Breast epithelium (tissue), 4 donors: Measurements from ENCODE around the gene MICU2. TPM values are rescaled to one million over a fixed set of nuclear protein-coding genes. Genes with fewer than 3 reads are reported as not detected.

Experiments
- DNase-seq, 2 donors: peaks; one replicate each; pipeline ENCODE4 v3.0.0-alpha.2; 2019; ENCODE audit warnings: low spot score in 2 of 2
- H3K27ac ChIP-seq, 2 donors: fragments of 200-600 bp; sonication (generic) in 1 of 2; one replicate each; pipeline ENCODE4 v1.5.1; 2016 to 2019; ENCODE audit warnings: mild to moderate bottlenecking in 1 of 2
- H3K27me3 ChIP-seq, 2 donors: fragments of 200-600 bp; sonication (generic) in 1 of 2; one replicate each; pipeline versions ENCODE4 v1.5.1 to v1.6.0; 2017 to 2019; ENCODE audit warnings: control low read depth in 1 of 2, mild to moderate bottlenecking in 1 of 2
- H3K36me3 ChIP-seq: fragments of 200-600 bp; one replicate; pipeline ENCODE4 v1.5.1; 2019
- H3K4me1 ChIP-seq, 2 donors: fragments of 200-600 bp; sonication (generic); one replicate each; pipeline ENCODE4 v1.5.1; 2016 to 2019; ENCODE audit warnings: control low read depth in 1 of 2
- H3K4me3 ChIP-seq, 3 donors: fragments of 200-600 bp; sonication (generic); 1 replicate in 2 of 3; 2 replicates in 1 of 3; pipeline ENCODE4 v1.5.1; 2016 to 2019; ENCODE audit warnings: mild to moderate bottlenecking in 3 of 3, moderate library complexity in 2 of 3
- H3K9me3 ChIP-seq, 2 donors: fragments of 200-600 bp; sonication (generic) in 1 of 2; one replicate each; pipeline ENCODE4 v1.5.1; 2016 to 2019; ENCODE audit warnings: control low read depth in 1 of 2
- POLR2A ChIP-seq: fragments of 450-650 bp; IDR thresholded peaks from one replicate; pipeline ENCODE4 v1.6.1; 2016; ENCODE audit warnings: antibody characterized with exemption, mild to moderate bottlenecking, moderate library complexity
- POLR2AphosphoS5 ChIP-seq, 3 donors: sonication (generic); formaldehyde crosslinking; IDR thresholded peaks; one replicate each; pipeline ENCODE4 v1.6.1; 2017; ENCODE audit warnings: antibody characterized with exemption in 3 of 3
- intact Hi-C: fragments of 100-400 bp; cut with DNase I; formaldehyde crosslinking; loops from one replicate; pipeline ENCODE4 v1.15.1; 2023; ENCODE audit warnings: low total_unique reads
- total RNA-seq, 3 donors: library from RNA; depleted of rRNA; stranded (reverse); fragments of >200 nt; gene quantifications; one replicate each; pipeline ENCODE4 v1.1.0, GENCODE V29; 2016
- TF ChIP-seq, protein P1 (sequence below), 3 donors: fragments of 450-650 bp; IDR thresholded peaks; one replicate each; pipeline ENCODE4 v1.5.1; 2016 to 2017; ENCODE audit warnings: antibody characterized with exemption in 3 of 3, mild to moderate bottlenecking in 3 of 3, moderate library complexity in 3 of 3

The MICU2 gene
- total RNA-seq, 3 donors from 2014 or later = 54.1 to 90.9 (median 73.7) TPM

DNA sequence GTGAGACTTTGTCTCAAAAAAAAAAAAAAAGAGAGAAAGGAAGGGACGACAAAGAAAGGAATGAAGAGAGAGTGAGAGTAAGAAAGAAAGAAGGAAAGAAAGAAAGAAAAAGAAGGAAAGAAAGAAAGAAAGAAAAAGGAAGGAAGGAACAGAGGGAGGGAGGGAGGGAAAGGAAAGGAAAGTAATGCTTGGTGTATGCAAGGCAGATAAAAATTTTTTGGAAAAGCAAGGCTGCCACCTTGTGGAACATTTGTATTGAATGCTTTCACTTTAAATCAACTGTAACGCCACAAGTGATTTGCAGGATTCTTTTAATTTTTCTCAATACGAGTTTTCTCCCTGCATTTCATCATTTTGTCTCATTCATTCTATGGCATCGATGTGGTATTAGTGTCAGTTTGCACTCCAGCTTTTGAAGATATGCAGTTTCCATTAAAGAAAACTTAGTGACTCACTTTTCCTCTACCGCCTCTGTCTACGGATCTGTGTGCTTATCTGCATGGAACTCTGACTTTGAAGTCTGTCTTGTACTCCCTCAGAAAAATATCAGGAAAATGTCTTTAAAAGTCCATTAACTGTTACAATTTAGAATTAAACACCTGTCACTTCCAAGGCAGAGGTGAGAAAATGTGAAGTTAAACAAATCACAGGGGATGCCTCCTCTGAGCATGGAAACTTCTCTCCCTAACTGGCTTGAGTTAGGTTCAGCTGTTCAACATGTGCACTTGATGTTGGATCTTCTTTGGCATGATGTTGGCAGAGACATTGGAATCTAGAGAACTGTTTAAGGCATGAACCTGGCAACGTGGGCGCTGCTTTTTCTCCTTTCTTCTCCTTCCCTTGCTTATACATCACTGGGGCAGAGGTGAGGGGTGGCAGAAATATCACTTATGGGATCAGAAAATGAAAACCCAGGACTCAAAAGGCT lies 124.8 kb downstream of the MICU2 start:
- TF ChIP-seq, protein P1, sequence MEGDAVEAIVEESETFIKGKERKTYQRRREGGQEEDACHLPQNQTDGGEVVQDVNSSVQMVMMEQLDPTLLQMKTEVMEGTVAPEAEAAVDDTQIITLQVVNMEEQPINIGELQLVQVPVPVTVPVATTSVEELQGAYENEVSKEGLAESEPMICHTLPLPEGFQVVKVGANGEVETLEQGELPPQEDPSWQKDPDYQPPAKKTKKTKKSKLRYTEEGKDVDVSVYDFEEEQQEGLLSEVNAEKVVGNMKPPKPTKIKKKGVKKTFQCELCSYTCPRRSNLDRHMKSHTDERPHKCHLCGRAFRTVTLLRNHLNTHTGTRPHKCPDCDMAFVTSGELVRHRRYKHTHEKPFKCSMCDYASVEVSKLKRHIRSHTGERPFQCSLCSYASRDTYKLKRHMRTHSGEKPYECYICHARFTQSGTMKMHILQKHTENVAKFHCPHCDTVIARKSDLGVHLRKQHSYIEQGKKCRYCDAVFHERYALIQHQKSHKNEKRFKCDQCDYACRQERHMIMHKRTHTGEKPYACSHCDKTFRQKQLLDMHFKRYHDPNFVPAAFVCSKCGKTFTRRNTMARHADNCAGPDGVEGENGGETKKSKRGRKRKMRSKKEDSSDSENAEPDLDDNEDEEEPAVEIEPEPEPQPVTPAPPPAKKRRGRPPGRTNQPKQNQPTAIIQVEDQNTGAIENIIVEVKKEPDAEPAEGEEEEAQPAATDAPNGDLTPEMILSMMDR (IDR thresholded peaks at IDR 0.05) = peak; percentile 46 to 58 (median 54)
- TF ChIP-seq POLR2AphosphoS5 (IDR thresholded peaks at IDR 0.05) (no peak), POLR2A (no peak)
- no peaks in the 10 kb centered on the region for H3K27me3 ChIP-seq
- H3K36me3 ChIP-seq = no peaks in the 10 kb centered on the region
- H3K27ac ChIP-seq = no peak overlapping the region
- DNase-seq = no peak
- intact Hi-C loops = loop anchor here (5.0 kb wide), 1 partner anchor 1122 kb away; no protein-coding TSS in a partner anchor
- H3K4me3 ChIP-seq = peak overlapping the region in 1 of 3 donors; percentile 38
- H3K4me1 ChIP-seq = no peaks in the 10 kb centered on the region
- no peaks in the 10 kb centered on the region for H3K9me3 ChIP-seq

DNA sequence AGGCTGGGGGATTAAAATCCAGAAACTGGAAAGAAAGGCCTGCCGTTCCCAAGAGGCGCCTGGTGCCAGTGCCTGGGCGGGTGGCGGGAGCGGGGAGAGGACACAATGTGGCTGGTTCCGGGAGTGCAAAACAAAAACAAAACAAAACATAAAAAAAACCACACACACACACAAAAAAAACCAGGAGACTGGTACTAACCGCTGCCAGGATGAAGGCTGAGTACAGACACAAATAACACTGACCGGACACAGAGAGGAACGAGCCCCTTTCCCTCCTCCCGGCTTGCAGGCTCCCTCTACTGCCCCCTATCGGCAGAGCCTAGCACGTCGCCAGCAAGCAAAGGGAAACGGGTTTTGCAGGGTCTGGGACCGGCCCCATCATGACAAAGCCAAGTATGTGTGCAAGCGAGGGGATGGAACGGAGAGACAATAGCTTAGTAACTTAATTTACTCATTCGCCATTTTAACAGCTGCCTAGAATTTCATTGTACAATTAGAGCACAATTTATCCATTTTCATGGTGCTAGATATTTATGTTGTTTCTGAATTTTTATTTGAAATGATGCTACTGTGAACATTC lies 127.0 kb downstream of the MICU2 start:
- Histone ChIP-seq H3K27ac (no peak overlapping the region), H3K36me3 (no peaks in the 10 kb centered on the region)
- intact Hi-C loops = loop anchor here (5.0 kb wide), 1 partner anchor 1120 kb away; no protein-coding TSS in a partner anchor

DNA sequence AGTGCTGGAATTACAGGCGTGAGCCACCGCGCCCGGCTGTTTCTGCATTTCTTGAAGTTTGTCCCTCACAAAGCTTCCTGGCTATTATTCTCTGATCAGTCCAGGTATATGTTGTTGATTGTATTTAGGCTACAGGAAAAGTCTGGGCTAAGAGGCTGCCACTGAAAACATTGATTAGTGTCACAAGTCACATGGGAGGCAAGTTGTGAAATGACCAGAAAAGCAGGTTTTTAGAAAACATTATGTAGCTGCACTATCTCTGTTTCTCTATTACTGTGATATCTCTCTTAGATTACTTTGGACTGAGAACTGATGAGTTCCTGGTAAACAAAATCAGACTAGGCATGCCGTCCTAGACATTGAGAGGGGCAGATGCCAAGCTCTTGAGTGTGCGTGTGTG lies 128.9 kb downstream of the MICU2 start:
- H3K27me3 ChIP-seq = no peaks in the 10 kb centered on the region
- no peaks in the 10 kb centered on the region for H3K4me1 ChIP-seq
- intact Hi-C loops = loop anchor here (5.0 kb wide), 1 partner anchor 1118 kb away; no protein-coding TSS in a partner anchor
- TF ChIP-seq POLR2AphosphoS5 (IDR thresholded peaks at IDR 0.05) (no peak), POLR2A (no peak)
- TF ChIP-seq, protein P1 (IDR thresholded peaks at IDR 0.05) = no peak
- no peaks in the 10 kb centered on the region for H3K9me3 ChIP-seq
- H3K27ac ChIP-seq = no peak overlapping the region
- no peaks in the 10 kb centered on the region for H3K36me3 ChIP-seq
- no peak for DNase-seq
- H3K4me3 ChIP-seq = no peak overlapping the region

More for the DNA sequence above, 127.0 kb downstream of the MICU2 start:
- Histone ChIP-seq H3K4me3 (peak overlapping the region; percentile 37 to 53 (median 42)), H3K4me1 (no peaks in the 10 kb centered on the region), H3K27me3 (no peaks in the 10 kb centered on the region), H3K9me3 (no peaks in the 10 kb centered on the region)
- DNase-seq = peak; percentile 63 to 79
- TF ChIP-seq POLR2A = no peak
- TF ChIP-seq, protein P1 (IDR thresholded peaks at IDR 0.05) = peak; percentile 89 to 91 (median 90)
- TF ChIP-seq POLR2AphosphoS5 (IDR thresholded peaks at IDR 0.05) = peak in 2 of 3 donors; percentile 19 to 52

DNA sequence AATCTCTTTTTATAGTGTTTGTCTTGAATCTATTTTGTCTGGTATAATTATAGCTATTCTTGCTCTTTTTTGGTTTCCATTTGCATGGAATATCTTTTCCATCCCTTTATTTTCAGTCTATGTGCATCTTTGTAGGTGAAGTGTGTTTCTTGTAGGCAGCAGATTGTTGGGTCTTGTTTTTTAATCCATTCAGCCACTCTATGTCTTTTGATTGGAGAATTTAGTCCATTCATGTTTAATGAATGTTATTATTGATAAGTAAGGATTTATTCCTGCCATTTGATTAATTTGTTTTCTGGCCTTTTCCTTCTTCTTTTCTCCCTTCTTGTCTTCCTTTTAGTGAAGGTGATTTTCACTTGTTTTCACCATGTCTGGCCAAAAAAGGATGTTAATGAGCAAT lies 133.2 kb downstream of the MICU2 start:
- DNase-seq = no peak
- Histone ChIP-seq H3K9me3 (no peaks in the 10 kb centered on the region), H3K4me3 (no peak overlapping the region), H3K36me3 (no peaks in the 10 kb centered on the region), H3K27me3 (no peaks in the 10 kb centered on the region), H3K4me1 (no peaks in the 10 kb centered on the region), H3K27ac (no peak overlapping the region)
- intact Hi-C loops = no loop called here
- TF ChIP-seq POLR2AphosphoS5 (IDR thresholded peaks at IDR 0.05) (no peak), POLR2A (no peak)
- TF ChIP-seq, protein P1 (IDR thresholded peaks at IDR 0.05) = no peak

DNA sequence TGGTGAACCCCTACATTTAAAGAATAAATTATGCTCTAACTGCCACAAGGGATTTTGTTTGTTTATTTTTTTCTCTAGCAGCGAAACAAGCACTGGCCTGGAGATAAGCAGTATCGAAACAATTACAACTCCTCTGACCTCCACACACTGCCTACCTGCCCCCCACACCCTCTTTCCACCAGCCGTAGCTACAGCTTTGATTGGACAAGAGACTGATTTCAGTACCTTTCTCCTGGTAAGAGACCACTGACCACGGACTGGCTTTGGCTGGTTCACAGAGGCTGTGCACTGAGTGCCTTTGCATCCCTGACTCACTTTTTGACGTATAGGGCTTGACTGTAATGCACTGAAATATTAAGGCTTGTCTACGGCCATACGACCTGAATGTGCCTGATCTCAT lies 137.4 kb downstream of the MICU2 start:
- intact Hi-C loops = no loop called here
- Histone ChIP-seq H3K4me1 (no peaks in the 10 kb centered on the region), H3K27me3 (no peaks in the 10 kb centered on the region), H3K9me3 (no peaks in the 10 kb centered on the region), H3K27ac (no peak overlapping the region), H3K4me3 (no peak overlapping the region), H3K36me3 (no peaks in the 10 kb centered on the region)
- no peak for DNase-seq
- TF ChIP-seq, protein P1 (IDR thresholded peaks at IDR 0.05) = no peak
- TF ChIP-seq POLR2AphosphoS5 (IDR thresholded peaks at IDR 0.05) (no peak), POLR2A (no peak)
